ENCODE results near the gene ANKRD44.

Gene ANKRD44

GRCh38 chr2:197286805-197287595, 23.6 kb downstream of the ANKRD44 start:
- peak; percentile 60 to 73 for DNase-seq

- no peak for DNase-seq
Measured at GRCh38 chr2:197285361-197285760, 25.2 kb downstream of the ANKRD44 start.

GRCh38 chr2:197284956-197285355, 25.6 kb downstream of the ANKRD44 start:
- peak; percentile 48 to 64 for DNase-seq

GRCh38 chr2:197281421-197281820, 29.2 kb downstream of the ANKRD44 start:
- peak; percentile 55 to 89 for DNase-seq

- DNase-seq, result no peak
Measured at GRCh38 chr2:197280015-197280702, 30.4 kb downstream of the ANKRD44 start.

GRCh38 chr2:197278799-197279763, 31.5 kb downstream of the ANKRD44 start:
- DNase-seq, result no peak

GRCh38 chr2:197277794-197278193, 32.8 kb downstream of the ANKRD44 start:
- no peak for DNase-seq

GRCh38 chr2:197276156-197276555, 34.4 kb downstream of the ANKRD44 start:
- no peak for DNase-seq

- no peak for DNase-seq
Measured at GRCh38 chr2:197274937-197275336, 35.6 kb downstream of the ANKRD44 start.

- no peak for DNase-seq
Measured at GRCh38 chr2:197274349-197274748, 36.2 kb downstream of the ANKRD44 start.

GRCh38 chr2:197273485-197273884, 37.1 kb downstream of the ANKRD44 start:
- DNase-seq, result no peak

- no peak for DNase-seq
Measured at GRCh38 chr2:197270601-197271000, 40.0 kb downstream of the ANKRD44 start.

- DNase-seq, result no peak
Measured at GRCh38 chr2:197269815-197270214, 40.8 kb downstream of the ANKRD44 start.

- no peak for DNase-seq
Measured at GRCh38 chr2:197268786-197269584, 41.6 kb downstream of the ANKRD44 start.

GRCh38 chr2:197266477-197266876, 44.1 kb downstream of the ANKRD44 start:
- no peak for DNase-seq

GRCh38 chr2:197265924-197266323, 44.7 kb downstream of the ANKRD44 start:
- DNase-seq, result no peak

- no peak for DNase-seq
Measured at GRCh38 chr2:197265036-197265435, 45.5 kb downstream of the ANKRD44 start.

GRCh38 chr2:197264332-197264731, 46.2 kb downstream of the ANKRD44 start:
- no peak for DNase-seq

- DNase-seq, result no peak
Measured at GRCh38 chr2:197263077-197263476, 47.5 kb downstream of the ANKRD44 start.

- peak; percentile 28 to 35 for DNase-seq
Measured at GRCh38 chr2:197261808-197262226, 48.8 kb downstream of the ANKRD44 start.

GRCh38 chr2:197259470-197259999, 51.0 kb downstream of the ANKRD44 start:
- no peak for DNase-seq

GRCh38 chr2:197258580-197258979, 52.0 kb downstream of the ANKRD44 start:
- peak; percentile 83 to 92 for DNase-seq
